GM10266 (cell line): ENCODE measurements around the gene AHNAK2.

Experiments
- DNase-seq: peaks from one replicate; pipeline ENCODE4 v3.0.0; 2012; ENCODE audit errors: extremely low spot score
- TF ChIP-seq, protein P1 (sequence below): IDR thresholded peaks from 2 replicates; pipeline ENCODE4 v1.5.1; 2012; ENCODE audit warnings: mild to moderate bottlenecking, low read depth; ENCODE audit not compliant: control insufficient read depth, insufficient read depth; ENCODE audit errors: missing control alignments

AHNAK2 gene

DNA sequence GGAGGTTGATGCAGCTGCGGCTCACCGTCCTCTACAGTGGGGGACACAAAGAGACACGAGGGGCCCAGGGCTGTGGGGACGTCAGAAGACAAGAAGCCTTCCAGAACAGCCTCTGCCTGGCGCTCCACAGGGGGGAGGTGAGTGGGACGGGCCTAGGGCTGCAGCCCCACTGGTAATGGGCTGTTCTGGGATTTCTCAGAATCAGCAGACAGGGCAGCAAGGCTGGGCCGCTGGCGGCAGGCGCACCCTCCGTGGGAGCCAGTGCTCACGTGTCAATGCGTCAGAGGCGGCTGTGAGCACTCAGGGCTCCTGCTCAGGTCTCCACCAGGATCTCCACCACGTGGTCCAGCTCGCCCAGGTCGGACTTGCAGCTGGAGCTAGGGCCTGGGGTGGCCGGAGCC, 32.7 kb upstream of the AHNAK2 start:
- TF ChIP-seq, protein P1, sequence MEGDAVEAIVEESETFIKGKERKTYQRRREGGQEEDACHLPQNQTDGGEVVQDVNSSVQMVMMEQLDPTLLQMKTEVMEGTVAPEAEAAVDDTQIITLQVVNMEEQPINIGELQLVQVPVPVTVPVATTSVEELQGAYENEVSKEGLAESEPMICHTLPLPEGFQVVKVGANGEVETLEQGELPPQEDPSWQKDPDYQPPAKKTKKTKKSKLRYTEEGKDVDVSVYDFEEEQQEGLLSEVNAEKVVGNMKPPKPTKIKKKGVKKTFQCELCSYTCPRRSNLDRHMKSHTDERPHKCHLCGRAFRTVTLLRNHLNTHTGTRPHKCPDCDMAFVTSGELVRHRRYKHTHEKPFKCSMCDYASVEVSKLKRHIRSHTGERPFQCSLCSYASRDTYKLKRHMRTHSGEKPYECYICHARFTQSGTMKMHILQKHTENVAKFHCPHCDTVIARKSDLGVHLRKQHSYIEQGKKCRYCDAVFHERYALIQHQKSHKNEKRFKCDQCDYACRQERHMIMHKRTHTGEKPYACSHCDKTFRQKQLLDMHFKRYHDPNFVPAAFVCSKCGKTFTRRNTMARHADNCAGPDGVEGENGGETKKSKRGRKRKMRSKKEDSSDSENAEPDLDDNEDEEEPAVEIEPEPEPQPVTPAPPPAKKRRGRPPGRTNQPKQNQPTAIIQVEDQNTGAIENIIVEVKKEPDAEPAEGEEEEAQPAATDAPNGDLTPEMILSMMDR: no peak

DNA sequence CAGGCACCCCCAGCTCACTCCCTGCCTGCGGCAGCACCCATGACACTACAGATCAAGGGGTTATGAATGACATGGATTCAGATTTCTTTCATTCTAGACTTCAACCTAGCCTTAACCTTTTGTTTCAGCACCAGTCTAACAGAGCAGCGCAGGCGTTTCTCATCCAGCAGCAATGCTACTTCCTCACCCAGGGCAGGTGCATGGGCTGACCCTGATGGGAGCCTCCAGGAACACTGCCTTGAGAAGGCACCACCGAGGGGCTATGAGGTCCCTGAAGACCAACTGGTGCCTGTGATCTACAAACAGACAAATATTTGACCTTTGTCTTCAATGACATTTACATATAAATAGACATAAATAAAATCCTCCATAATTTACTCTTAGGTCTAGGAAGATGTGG, 31.9 kb upstream of the AHNAK2 start:
- TF ChIP-seq, protein P1: no peak

More for the DNA sequence above, 32.7 kb upstream of the AHNAK2 start:
- DNase-seq: no peak

DNA sequence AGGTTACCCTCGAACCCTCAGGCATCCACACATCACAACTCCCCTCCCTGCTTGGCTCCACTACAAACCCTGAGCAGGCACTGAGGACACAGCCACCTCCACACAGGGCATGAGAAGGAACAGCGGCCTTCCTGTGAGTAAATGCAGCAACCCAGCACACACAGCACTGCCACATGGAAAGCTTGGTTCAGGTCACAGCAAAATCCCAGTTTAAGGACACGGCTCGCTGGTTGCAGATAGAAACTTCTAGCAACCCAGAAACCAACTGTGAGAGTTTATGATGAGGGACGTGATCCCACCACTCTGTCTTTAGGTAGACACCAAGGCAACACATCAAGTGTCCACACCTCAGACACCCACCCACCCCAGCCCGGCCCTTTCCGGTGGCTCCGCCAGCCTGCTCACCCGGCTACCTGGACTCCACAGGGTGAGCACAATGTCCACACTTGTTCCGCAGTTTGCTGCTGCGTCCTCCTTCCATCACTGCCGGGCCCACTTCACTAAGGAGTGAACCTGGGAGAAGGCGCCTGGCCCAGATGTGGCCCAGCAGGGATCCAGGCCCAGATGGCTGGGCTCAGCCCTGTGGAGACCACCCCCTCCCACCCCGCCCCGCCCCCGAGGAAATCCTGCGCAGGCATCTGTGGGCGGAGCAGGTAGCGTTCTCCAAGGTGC, 29.6 kb upstream of the AHNAK2 start:
- TF ChIP-seq, protein P1: no peak
- DNase-seq: no peak

More for the DNA sequence above, 31.9 kb upstream of the AHNAK2 start:
- DNase-seq: no peak

DNA sequence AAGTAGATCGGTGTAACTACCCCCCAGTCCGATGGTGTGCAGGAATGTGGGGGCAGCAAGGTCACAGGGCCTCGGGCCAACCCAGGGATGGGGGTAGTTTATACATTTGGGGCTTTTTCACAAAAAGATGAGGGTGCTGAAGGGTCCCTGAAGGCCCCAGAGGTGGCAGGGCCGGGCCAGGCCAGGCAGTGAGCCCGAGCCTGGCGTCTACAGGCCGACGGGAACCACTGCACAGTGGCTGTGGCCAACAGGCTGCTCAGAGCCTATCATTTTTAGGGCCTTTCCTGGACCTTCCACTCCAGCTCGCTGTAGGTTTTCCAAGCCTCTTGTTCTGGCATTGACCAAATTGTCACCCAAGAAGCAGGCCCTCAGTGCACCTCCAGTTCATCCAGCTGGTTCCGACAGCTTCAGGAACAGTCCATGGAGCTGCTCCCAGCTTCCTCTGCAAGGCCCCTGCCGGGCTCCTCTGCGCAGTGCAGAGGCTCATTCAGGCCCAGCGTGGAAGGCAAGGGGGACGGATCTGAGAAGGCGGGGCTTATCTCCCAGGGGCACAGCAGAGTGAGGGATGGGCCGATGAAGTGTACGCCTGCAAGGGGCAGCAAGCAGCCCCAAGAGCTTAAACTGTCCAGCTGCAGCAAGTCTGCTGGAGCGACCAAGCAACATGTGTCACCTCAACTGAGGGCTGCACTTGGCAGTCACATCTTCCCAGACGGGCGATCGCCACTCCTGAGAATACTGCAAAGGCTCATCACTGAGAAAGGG, 28.8 kb upstream of the AHNAK2 start:
- DNase-seq: no peak
- TF ChIP-seq, protein P1: no peak

DNA sequence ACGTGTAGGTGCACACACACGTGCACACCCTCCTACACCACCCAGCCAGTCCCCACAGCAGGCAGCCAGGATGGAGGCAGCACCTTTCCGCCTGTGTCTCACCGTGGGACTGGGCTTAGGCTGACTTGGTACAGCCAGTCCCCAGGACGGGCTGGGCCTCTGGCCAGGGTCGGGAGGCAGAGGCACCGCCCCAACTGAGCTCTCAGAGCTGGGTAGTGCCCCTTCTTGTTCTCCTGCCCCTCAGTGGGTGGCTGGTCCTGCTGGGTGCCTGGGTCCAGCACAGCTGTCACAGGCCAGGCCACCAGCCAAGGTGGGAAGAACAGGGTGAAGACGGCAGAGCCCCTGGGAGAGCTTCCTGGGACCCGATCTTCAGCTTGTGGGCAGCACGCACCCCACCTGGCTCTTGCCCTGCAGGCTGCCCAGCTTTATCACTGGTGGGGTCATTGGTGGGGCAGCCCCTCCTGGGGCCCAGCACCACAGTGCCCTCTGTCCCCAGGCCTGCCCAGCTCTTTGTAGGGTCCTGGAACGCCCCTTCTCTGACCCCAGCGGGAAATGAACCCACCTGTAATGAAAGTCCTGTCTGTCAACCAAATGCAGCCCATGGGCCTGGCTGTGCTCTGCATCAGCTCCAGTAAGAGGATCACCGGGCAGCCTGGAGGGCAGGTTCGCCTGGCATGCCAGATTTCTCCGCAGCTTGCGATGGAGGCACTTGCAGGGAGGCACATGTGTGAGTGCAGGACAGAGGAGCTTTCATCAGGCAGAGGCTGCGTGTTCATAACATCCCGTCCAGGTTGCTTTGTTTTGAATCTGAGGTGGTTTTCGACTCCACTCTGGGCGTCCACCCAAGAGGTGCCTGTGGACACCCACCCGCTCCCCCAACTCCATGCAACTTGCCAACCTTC, 28.0 kb upstream of the AHNAK2 start:
- TF ChIP-seq, protein P1: no peak
- DNase-seq: no peak

DNA sequence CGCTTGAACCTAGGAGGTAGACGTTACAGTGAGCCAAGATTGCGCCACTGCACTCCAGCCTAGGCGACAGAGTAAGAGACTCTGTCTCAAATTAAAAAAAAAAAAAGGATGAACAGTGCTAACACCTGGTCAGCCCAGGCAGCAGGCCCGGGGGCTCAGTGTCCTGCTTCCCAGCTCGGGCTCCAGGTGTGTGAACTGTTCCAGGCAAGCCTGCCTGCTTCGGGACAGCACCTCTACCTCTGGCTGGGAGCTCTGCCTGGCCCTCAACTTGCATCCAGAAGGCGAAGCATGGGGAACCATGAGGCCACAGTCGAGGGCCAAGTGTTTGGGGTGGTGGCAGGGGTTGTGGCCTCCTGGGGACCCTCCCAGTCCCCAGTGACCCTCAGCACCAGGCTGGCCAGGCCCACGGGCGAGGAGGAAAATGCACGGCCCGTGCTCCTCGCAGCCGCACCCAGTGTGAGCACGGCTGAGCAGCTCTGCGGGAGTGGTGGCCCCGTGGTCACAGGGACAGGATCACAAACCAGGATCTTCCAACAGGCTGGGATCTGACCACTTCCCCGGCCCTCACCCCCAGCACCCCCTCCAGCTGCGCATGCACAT, 27.3 kb upstream of the AHNAK2 start:
- DNase-seq: no peak
- TF ChIP-seq, protein P1: no peak
